A549 (cell line): Measurements from ENCODE around the gene PSMF1.
A peak's percentile ranks its signal among the peaks of the same experiment; 100 is the strongest.

Experiments used
- CHD4 ChIP-seq: fragments of 200-600 bp; sonication (generic); IDR thresholded peaks from 2 replicates; pipeline ENCODE4 v1.6.1; 2016; ENCODE audit warnings: antibody characterized with exemption, mild to moderate bottlenecking, borderline replicate concordance
- POLR2A ChIP-seq: IDR thresholded peaks from 2 replicates; pipeline ENCODE4 v1.6.1; 2012; ENCODE audit warnings: mild to moderate bottlenecking, low read length
- TF ChIP-seq, protein P1 (sequence below): fragments of >200 bp; sonication (Bioruptor Twin); formaldehyde crosslinking; IDR thresholded peaks from 3 replicates; pipeline ENCODE4 v1.5.1; 2016

DNA sequence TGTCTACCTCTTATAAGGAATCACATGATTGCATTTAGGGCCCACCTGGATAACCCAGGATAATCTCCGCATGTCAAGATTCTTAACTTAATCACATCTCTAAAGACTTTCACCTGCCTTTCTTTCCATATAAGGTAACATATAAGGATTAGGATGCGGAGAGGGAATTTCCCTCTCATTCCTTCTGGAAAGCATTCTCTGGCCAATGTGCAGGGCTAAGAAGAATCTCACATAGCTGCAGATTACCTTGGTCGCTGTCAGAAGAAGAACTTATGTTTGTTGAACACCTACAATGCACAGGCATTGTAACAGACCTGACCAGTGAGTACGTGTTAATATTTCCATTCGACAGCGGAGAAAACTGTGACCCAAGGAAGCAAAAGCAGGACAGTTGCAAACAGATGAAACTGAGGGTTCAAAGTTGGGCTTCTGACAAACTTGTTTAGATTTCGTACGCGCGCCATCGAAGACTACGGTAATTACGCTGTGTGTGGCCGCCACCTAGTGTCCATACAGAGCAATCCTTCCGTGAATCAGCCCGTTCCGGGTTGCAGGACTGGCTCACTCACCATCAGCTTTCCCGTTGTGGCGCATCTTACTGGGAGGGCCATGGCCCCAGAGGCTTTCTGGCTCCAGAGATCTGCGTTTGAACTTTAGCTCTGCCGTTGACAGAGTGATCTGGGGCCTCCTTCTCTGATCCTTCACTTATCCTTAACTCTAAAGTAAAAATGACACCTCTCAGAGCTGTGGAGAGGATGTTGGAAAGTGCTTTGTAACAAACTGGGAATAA is 94.4 kb downstream of the PSMF1 start:
- TF ChIP-seq POLR2A (no peak), CHD4 (no peak)
- TF ChIP-seq, protein P1, sequence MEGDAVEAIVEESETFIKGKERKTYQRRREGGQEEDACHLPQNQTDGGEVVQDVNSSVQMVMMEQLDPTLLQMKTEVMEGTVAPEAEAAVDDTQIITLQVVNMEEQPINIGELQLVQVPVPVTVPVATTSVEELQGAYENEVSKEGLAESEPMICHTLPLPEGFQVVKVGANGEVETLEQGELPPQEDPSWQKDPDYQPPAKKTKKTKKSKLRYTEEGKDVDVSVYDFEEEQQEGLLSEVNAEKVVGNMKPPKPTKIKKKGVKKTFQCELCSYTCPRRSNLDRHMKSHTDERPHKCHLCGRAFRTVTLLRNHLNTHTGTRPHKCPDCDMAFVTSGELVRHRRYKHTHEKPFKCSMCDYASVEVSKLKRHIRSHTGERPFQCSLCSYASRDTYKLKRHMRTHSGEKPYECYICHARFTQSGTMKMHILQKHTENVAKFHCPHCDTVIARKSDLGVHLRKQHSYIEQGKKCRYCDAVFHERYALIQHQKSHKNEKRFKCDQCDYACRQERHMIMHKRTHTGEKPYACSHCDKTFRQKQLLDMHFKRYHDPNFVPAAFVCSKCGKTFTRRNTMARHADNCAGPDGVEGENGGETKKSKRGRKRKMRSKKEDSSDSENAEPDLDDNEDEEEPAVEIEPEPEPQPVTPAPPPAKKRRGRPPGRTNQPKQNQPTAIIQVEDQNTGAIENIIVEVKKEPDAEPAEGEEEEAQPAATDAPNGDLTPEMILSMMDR: peak; percentile 92
